Left renal cortex interstitium (tissue), 4 donors: ENCODE results near the gene BMS1. TPM values are rescaled to one million over a fixed set of nuclear protein-coding genes. Genes with fewer than 3 reads are reported as not detected.
"Not testable (repeated sequence)": the region's sequence is repeated elsewhere in the genome, so short reads cannot be mapped to it uniquely, and the experiment has no call there.

Experiments used
- DNase-seq, 4 donors: peaks; one replicate each; pipeline ENCODE4 v3.0.0-alpha.2; 2013; ENCODE audit warnings: low read depth in 4 of 4, low spot score in 2 of 4, missing footprints in 1 of 4
- polyA plus RNA-seq, 4 donors: library from polyadenylated mRNA; unstranded; fragments of 120-200 nt; gene quantifications; one replicate each; pipeline ENCODE4 v1.2.1, GENCODE V29; 2013; ENCODE audit not compliant: insufficient read length in 4 of 4

Gene BMS1
- 10 to 100 TPM; 21.1 to 25.2 (median 22.7) TPM for polyA plus RNA-seq

GRCh38 chr10:42782446-42783180 lies at the start of gene BMS1:
BMS1 (plus strand) TSS chr10:42782795; CDS start chr10:42784395, 1,600 bp downstream.
- DNase-seq, result peak; percentile 83 to 94 (median 92)

GRCh38 chr10:42734536-42734935 lies 48.1 kb upstream of the BMS1 start:
- DNase-seq, result no peak

- DNase-seq, result no peak
Observed at GRCh38 chr10:42738679-42739078, 43.9 kb upstream of the BMS1 start.

GRCh38 chr10:42741536-42741935 lies 41.1 kb upstream of the BMS1 start:
- DNase-seq, result not testable (repeated sequence)

- DNase-seq, result no peak
Observed at GRCh38 chr10:42743697-42744096, 38.9 kb upstream of the BMS1 start.

- DNase-seq, result no peak
Observed at GRCh38 chr10:42744134-42744701, 38.4 kb upstream of the BMS1 start.

GRCh38 chr10:42753126-42753506 lies 29.5 kb upstream of the BMS1 start:
- peak in 2 of 4 donors; percentile 21 to 68 for DNase-seq

- no peak for DNase-seq
Observed at GRCh38 chr10:42753507-42754154, 29.0 kb upstream of the BMS1 start.

- DNase-seq, result peak in 1 of 4 donors; percentile 6
Observed at GRCh38 chr10:42754155-42755027, 28.2 kb upstream of the BMS1 start.

- DNase-seq, result no peak
Observed at GRCh38 chr10:42755028-42755451, 27.6 kb upstream of the BMS1 start.

- DNase-seq, result no peak
Observed at GRCh38 chr10:42755556-42756093, 27.0 kb upstream of the BMS1 start.

GRCh38 chr10:42767906-42768305 lies 14.7 kb upstream of the BMS1 start:
- no peak for DNase-seq

- DNase-seq, result no peak
Observed at GRCh38 chr10:42768581-42769152, 13.9 kb upstream of the BMS1 start.

GRCh38 chr10:42769173-42769572 lies 13.4 kb upstream of the BMS1 start:
- no peak for DNase-seq

GRCh38 chr10:42769673-42770072 lies 12.9 kb upstream of the BMS1 start:
- DNase-seq, result no peak

- no peak for DNase-seq
Observed at GRCh38 chr10:42776681-42777080, 5.9 kb upstream of the BMS1 start.

- no peak for DNase-seq
Observed at GRCh38 chr10:42780456-42780855, 2.1 kb upstream of the BMS1 start.

GRCh38 chr10:42781893-42782445 lies 626 bp upstream of the BMS1 start:
- no peak for DNase-seq

- DNase-seq, result peak in 1 of 4 donors; percentile 2
Observed at GRCh38 chr10:42783181-42783549, 570 bp downstream of the BMS1 start.

GRCh38 chr10:42785759-42786158 lies 3.2 kb downstream of the BMS1 start:
- no peak for DNase-seq
